ENCODE results near the gene TMEM11. TPM values are rescaled to one million over a fixed set of nuclear protein-coding genes. Genes with fewer than 3 reads are reported as not detected.

TMEM11 gene
- total RNA-seq, 1 donor from 2014 or later = 31.6 TPM

- Histone ChIP-seq H3K27me3 (ENCODE audit: insufficient read depth, low read length) (no peaks in the 10 kb centered on the region), H3K27ac (ENCODE audit: low read depth, low read length) (no peak overlapping the region), H3K4me3 (ENCODE audit: insufficient read depth, low read depth, low read length) (no peak overlapping the region), H2AFZ (ENCODE audit: low read depth, low read length) (no peak overlapping the region), H3K79me2 (ENCODE audit: insufficient read depth, low read length) (no peaks in the 10 kb centered on the region), H4K20me1 (ENCODE audit: insufficient read depth, low read length) (peaks cover 16% of the 10 kb centered on the region), H3K4me1 (ENCODE audit: insufficient read depth, low read length) (no peaks in the 10 kb centered on the region), H3K9me3 (ENCODE audit: insufficient read depth, low read depth, low read length) (no peaks in the 10 kb centered on the region), H3K4me2 (ENCODE audit: low read length) (no peak overlapping the region), H3K36me3 (ENCODE audit: insufficient read depth, low read length) (no peaks in the 10 kb centered on the region), H3K9ac (ENCODE audit: low read length) (no peak overlapping the region)
- no peaks in the 10 kb centered on the region for H3K9me3 Mint-ChIP-seq (ENCODE audit: unreplicated experiment)
- peaks cover 5% of the 10 kb centered on the region for H3K4me1 Mint-ChIP-seq (ENCODE audit: low read depth, unreplicated experiment)
- FAIRE-seq (no peak), DNase-seq (ENCODE audit: low read depth) (no peak)
- H3K4me3 Mint-ChIP-seq (ENCODE audit: unreplicated experiment) = no peak overlapping the region
- H3K27me3 Mint-ChIP-seq (ENCODE audit: low read depth, unreplicated experiment) = peaks cover 2% of the 10 kb centered on the region
- no peak overlapping the region for H3K27ac Mint-ChIP-seq (ENCODE audit: unreplicated experiment)
- no peak for TF ChIP-seq CTCF (IDR thresholded peaks at IDR 0.05; ENCODE audit: insufficient read depth, low read depth, low read length)
- TF ChIP-seq EZH2 (IDR thresholded peaks at IDR 0.05; ENCODE audit: insufficient read depth, low read length) = no peak
- H3K36me3 Mint-ChIP-seq (ENCODE audit: low read depth, unreplicated experiment) = peaks cover 4% of the 10 kb centered on the region
Observed at GRCh38 chr17:21242780-21243515, 29.0 kb upstream of the TMEM11 start.

GRCh38 chr17:21242026-21242697 lies 28.2 kb upstream of the TMEM11 start:
- Histone ChIP-seq H3K27ac (ENCODE audit: low read depth, low read length) (no peak overlapping the region), H3K36me3 (ENCODE audit: insufficient read depth, low read length) (no peaks in the 10 kb centered on the region), H3K4me1 (ENCODE audit: insufficient read depth, low read length) (no peaks in the 10 kb centered on the region), H4K20me1 (ENCODE audit: insufficient read depth, low read length) (peaks cover 13% of the 10 kb centered on the region), H3K4me3 (ENCODE audit: insufficient read depth, low read depth, low read length) (no peak overlapping the region), H3K27me3 (ENCODE audit: insufficient read depth, low read length) (no peaks in the 10 kb centered on the region), H2AFZ (ENCODE audit: low read depth, low read length) (no peak overlapping the region), H3K9ac (ENCODE audit: low read length) (no peak overlapping the region), H3K79me2 (ENCODE audit: insufficient read depth, low read length) (no peaks in the 10 kb centered on the region), H3K4me2 (ENCODE audit: low read length) (no peak overlapping the region), H3K9me3 (ENCODE audit: insufficient read depth, low read depth, low read length) (no peaks in the 10 kb centered on the region)
- DNase-seq (ENCODE audit: low read depth) = no peak
- H3K27me3 Mint-ChIP-seq (ENCODE audit: low read depth, unreplicated experiment) = peaks cover 7% of the 10 kb centered on the region
- H3K36me3 Mint-ChIP-seq (ENCODE audit: low read depth, unreplicated experiment) = peaks cover 6% of the 10 kb centered on the region
- H3K27ac Mint-ChIP-seq (ENCODE audit: unreplicated experiment) = no peak overlapping the region
- H3K4me3 Mint-ChIP-seq (ENCODE audit: unreplicated experiment) = no peak overlapping the region
- peaks cover 5% of the 10 kb centered on the region for H3K4me1 Mint-ChIP-seq (ENCODE audit: low read depth, unreplicated experiment)
- no peaks in the 10 kb centered on the region for H3K9me3 Mint-ChIP-seq (ENCODE audit: unreplicated experiment)
- no peak for FAIRE-seq
- TF ChIP-seq CTCF (IDR thresholded peaks at IDR 0.05; ENCODE audit: insufficient read depth, low read depth, low read length) (no peak), EZH2 (IDR thresholded peaks at IDR 0.05; ENCODE audit: insufficient read depth, low read length) (no peak)

DNA sequence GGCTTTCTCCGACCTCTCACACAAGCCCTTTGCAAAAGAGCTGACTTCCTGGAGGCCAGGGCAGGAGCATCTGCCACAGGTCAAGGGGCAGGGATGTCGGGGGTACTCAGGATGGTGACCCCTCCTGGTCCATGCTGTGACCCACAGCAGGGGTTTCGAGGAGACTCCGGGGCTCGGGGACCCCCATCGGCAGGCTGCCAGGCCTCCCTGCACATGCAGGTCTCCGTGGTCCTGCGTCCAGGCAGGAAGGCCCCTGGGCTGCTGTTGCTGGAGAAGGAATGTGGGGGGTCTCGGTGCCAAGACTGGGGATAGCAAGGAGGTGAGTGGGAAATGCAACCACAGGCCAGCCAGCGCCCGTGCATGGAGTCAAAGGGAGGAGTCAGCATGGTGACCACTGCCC lies 27.6 kb upstream of the TMEM11 start:
- Mint-ChIP-seq H3K27me3 (ENCODE audit: low read depth, unreplicated experiment) (peaks cover 7% of the 10 kb centered on the region), H3K36me3 (ENCODE audit: low read depth, unreplicated experiment) (peaks cover 6% of the 10 kb centered on the region), H3K27ac (ENCODE audit: unreplicated experiment) (no peak overlapping the region), H3K9me3 (ENCODE audit: unreplicated experiment) (no peaks in the 10 kb centered on the region), H3K4me1 (ENCODE audit: low read depth, unreplicated experiment) (peaks cover 5% of the 10 kb centered on the region), H3K4me3 (ENCODE audit: unreplicated experiment) (no peak overlapping the region)
- no peak overlapping the region for H3K27ac ChIP-seq (ENCODE audit: low read depth, low read length)
- no peaks in the 10 kb centered on the region for H3K9me3 ChIP-seq (ENCODE audit: insufficient read depth, low read depth, low read length)
- no peak overlapping the region for H3K4me2 ChIP-seq (ENCODE audit: low read length)
- no peak for DNase-seq (ENCODE audit: low read depth)
- H2AFZ ChIP-seq (ENCODE audit: low read depth, low read length) = no peak overlapping the region
- H3K79me2 ChIP-seq (ENCODE audit: insufficient read depth, low read length) = no peaks in the 10 kb centered on the region
- H3K36me3 ChIP-seq (ENCODE audit: insufficient read depth, low read length) = no peaks in the 10 kb centered on the region
- FAIRE-seq = no peak
- peaks cover 11% of the 10 kb centered on the region for H4K20me1 ChIP-seq (ENCODE audit: insufficient read depth, low read length)
- H3K4me1 ChIP-seq (ENCODE audit: insufficient read depth, low read length) = no peaks in the 10 kb centered on the region
- TF ChIP-seq EZH2 (IDR thresholded peaks at IDR 0.05; ENCODE audit: insufficient read depth, low read length) (no peak), CTCF (IDR thresholded peaks at IDR 0.05; ENCODE audit: insufficient read depth, low read depth, low read length) (no peak)
- H3K4me3 ChIP-seq (ENCODE audit: insufficient read depth, low read depth, low read length) = no peak overlapping the region
- H3K27me3 ChIP-seq (ENCODE audit: insufficient read depth, low read length) = no peaks in the 10 kb centered on the region
- no peak overlapping the region for H3K9ac ChIP-seq (ENCODE audit: low read length)
